ENCODE measurements around the gene MAML2. TPM values are rescaled to one million over a fixed set of nuclear protein-coding genes. Genes with fewer than 3 reads are reported as not detected.
A peak's percentile ranks its signal among the peaks of the same experiment; 100 is the strongest.

Gene MAML2
- polyA plus RNA-seq, 3 donors, result 30.1 to 32.2 (median 32.0) TPM

DNA sequence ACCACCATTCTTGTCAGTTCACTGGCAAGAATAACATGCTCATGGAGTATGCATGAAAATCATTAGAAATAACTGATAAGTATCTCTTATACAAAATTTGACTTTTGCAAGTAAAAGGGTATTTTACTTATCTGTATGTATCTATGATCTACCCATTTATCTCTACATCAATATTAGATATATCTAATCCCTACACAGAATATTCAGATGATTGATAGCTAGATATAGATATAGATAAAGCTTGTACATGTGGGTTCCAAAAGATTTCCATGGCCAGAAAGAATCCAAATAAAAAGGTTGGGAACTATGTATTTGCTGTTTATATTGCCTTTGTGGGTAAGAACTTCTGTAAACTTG is 185.5 kb downstream of the MAML2 start:
- no peak for DNase-seq (ENCODE audit: extremely low read depth in 1 of 11, low read depth in 9 of 11, low spot score in 4 of 11)

GRCh38 chr11:96156379-96156722 is 186.6 kb downstream of the MAML2 start:
- DNase-seq (ENCODE audit: extremely low read depth in 1 of 11, low read depth in 9 of 11, low spot score in 4 of 11), result no peak

GRCh38 chr11:96155627-96156378 is 187.2 kb downstream of the MAML2 start:
- DNase-seq (ENCODE audit: extremely low read depth in 1 of 11, low read depth in 9 of 11, low spot score in 4 of 11), result peak in 8 of 11 donors; percentile 62 to 84 (median 80)

GRCh38 chr11:96154802-96155520 is 188.0 kb downstream of the MAML2 start:
- no peak for DNase-seq (ENCODE audit: extremely low read depth in 1 of 11, low read depth in 9 of 11, low spot score in 4 of 11)

GRCh38 chr11:96152623-96153022 is 190.4 kb downstream of the MAML2 start:
- no peak for DNase-seq (ENCODE audit: extremely low read depth in 1 of 11, low read depth in 9 of 11, low spot score in 4 of 11)

DNA sequence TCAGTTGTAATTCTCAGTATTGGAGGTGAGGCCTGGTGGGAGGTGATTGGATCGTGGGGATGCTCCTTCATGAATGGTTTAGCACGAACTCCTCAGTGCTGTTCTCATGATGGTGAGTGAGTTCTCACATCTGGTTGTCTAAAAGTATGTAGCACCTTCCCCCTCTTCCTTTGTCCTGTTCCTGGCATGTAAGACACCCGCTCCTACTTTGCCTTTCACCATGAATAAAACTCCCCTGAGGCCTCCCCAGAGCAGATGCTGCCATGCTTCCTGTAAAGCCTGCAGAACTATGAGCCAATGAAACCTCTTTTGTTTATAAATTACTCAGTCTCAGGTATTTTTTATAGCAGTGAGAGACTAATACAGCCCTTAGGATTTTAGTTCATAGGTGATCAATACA is 191.5 kb downstream of the MAML2 start:
- DNase-seq (ENCODE audit: extremely low read depth in 1 of 11, low read depth in 9 of 11, low spot score in 4 of 11), result no peak

DNA sequence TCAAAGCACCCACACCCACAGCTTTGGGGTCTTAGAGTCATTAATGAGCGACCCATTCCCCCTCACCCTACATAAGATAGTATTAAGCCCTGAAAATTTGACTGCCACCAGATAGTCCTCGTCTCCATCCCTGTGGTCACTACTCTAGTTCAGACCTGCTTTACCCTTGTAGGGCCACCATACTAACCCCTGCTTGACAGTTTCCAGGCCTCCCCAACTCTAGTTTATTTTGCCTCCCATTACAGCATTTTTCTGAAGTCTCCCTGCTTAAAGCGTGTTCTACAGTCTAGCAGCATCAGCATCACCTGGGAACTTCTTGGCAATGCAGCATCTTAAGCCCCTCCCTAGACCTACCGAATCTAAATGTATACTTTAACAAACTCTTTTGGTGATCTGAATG is 192.4 kb downstream of the MAML2 start:
- DNase-seq (ENCODE audit: extremely low read depth in 1 of 11, low read depth in 9 of 11, low spot score in 4 of 11), result no peak

DNA sequence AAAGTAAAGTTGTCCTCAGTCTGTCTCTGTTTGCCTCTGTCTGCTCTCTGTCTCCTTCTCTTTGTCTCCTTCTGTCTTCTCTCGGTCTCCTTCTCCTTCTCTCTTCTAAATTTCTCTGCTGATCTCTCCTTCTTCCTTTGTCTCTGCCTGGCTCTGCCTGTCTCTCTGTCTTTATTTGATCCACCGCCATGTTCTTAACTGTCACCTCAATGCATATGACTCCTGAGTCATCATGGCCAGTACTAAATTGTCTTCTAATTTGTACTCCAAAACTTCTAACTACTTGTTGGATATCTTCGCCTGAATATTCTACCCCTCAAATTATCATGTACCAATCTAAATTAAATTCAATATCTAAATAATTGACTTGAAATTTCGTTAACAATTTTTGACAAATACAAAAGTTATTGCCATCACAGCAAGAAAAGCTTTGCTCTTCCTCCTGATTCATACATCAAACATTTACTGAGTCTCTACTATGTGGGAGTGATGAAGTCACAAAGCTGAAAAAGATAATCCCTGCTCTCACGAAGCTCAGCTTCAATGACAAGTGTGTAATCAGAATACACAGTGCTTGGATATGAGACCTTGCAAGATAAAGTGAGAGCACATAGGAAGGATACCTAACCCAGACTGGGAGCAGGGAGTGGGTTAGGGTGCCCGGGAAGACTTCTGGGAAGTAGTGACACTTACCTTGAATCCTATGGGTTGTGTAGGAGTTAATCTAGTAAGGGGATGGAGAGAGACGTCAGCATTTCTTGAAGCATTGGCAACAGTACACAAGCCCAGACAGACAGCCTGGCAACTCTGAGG is 193.0 kb downstream of the MAML2 start:
- DNase-seq (ENCODE audit: extremely low read depth in 1 of 11, low read depth in 9 of 11, low spot score in 4 of 11), result no peak

DNA sequence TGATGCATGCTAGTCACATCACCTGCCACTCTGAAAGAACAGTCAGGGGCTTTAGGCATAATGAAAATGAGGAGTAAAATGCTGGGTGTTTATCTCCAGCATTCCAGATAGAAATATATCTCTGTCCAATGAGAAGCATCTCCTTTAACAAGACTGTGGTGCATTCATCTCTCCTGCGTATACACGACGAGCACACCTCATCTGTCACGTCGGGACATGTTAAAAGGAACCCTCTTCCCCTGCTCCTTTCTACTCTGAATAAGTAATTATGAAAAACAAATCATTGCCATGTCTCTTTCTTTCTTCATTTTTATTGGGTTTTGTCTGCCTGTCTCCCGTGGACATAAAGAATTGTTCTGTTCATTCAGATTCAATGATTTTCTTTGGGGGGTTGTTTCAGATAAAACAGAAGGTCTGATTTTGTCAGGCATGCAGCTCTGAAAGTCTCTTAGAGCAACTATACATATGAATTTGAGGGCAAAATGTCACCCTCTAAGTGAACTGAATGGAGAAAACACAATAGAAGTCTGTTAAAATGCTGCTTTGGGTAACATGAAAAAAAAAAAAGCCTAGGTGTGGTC is 195.0 kb downstream of the MAML2 start:
- no peak for DNase-seq (ENCODE audit: extremely low read depth in 1 of 11, low read depth in 9 of 11, low spot score in 4 of 11)

DNA sequence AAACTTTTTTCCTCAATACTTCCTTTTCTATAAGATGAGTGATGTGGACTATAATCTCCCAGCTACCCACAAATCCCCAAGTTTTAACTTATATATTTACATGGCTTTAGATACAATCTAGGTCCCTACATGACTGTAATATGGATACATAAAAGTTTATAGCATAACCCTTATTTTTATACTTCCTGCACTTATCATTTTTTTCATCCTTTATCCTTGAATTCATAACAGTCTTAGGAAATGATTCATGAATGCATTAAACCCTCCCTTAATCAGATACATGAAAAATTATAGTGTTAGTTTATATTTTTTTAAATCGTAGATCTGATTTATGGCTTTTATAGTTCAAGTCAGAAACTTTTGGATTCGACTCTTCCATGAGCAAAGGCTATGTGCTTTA is 195.8 kb downstream of the MAML2 start:
- no peak for DNase-seq (ENCODE audit: extremely low read depth in 1 of 11, low read depth in 9 of 11, low spot score in 4 of 11)

DNA sequence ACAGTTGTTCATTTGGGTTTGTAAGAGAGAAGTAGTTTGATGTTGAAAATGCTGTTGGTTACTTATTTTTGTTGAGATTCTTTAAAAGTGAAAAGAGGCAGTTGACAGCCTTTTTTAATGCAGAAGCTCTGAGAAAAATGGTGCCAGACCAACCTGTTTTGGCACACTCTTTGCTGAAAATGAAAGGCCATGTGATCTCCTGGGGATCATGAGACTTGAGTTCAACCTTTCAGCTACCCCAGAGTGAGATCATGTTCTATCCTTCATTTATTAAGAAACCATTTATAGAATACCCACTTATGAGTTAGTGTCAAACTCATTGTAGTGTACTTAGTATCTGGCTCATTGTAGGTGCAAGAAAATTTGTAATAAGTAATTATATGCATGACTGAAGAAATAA is 196.2 kb downstream of the MAML2 start:
- no peak for DNase-seq (ENCODE audit: extremely low read depth in 1 of 11, low read depth in 9 of 11, low spot score in 4 of 11)

DNA sequence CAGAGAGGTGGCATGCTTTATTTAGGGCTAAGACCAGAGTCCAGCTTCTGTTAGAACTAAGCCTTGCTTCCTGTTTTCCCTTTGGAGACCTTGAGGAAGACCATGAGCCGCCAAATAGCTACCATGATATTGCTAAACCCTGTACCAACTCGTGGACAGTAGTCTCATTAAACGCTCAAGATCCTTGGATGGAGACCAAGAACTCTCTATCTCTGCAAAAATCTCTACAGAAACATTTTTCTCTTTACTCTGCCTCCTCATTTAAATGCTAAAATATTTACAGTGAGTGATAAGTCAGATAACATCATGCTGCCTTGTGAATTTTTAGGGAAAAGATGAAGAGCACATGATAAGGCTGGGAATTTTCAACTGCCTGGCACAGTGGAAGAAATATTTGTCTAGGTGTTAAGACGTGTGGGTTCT is 197.8 kb downstream of the MAML2 start:
- no peak for DNase-seq (ENCODE audit: extremely low read depth in 1 of 11, low read depth in 9 of 11, low spot score in 4 of 11)

- no peak for DNase-seq (ENCODE audit: extremely low read depth in 1 of 11, low read depth in 9 of 11, low spot score in 4 of 11)
These were observed 198.4 kb downstream of the MAML2 start for GRCh38 chr11:96144553-96144952.

- no peak for DNase-seq (ENCODE audit: extremely low read depth in 1 of 11, low read depth in 9 of 11, low spot score in 4 of 11)
These were observed 199.9 kb downstream of the MAML2 start for GRCh38 chr11:96143041-96143521.

- DNase-seq (ENCODE audit: extremely low read depth in 1 of 11, low read depth in 9 of 11, low spot score in 4 of 11), result no peak
These were observed 201.4 kb downstream of the MAML2 start for GRCh38 chr11:96141626-96142025.

DNA sequence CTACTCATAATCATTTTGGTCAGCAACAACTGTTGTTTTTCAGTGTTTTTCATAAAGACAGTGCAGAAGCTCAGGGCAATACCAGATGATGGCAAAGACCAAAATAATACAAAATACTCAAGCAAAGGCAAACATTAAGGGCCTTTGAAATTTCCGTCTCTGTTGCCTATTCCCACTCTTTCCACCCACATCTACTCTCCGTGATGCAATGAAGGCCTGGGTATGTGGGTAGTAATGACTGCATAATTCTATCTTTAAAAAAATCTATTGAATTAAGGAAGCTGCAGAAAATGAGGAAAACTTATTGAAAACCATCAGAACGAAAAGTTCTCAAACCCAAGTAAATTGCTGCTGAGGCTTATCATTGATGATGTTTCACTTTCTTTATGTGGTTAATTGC is 203.3 kb downstream of the MAML2 start:
- no peak for DNase-seq (ENCODE audit: extremely low read depth in 1 of 11, low read depth in 9 of 11, low spot score in 4 of 11)

GRCh38 chr11:96137373-96137772 is 205.6 kb downstream of the MAML2 start:
- DNase-seq (ENCODE audit: extremely low read depth in 1 of 11, low read depth in 9 of 11, low spot score in 4 of 11), result no peak

- DNase-seq (ENCODE audit: extremely low read depth in 1 of 11, low read depth in 9 of 11, low spot score in 4 of 11), result no peak
These were observed 206.2 kb downstream of the MAML2 start for GRCh38 chr11:96136613-96137298.

DNA sequence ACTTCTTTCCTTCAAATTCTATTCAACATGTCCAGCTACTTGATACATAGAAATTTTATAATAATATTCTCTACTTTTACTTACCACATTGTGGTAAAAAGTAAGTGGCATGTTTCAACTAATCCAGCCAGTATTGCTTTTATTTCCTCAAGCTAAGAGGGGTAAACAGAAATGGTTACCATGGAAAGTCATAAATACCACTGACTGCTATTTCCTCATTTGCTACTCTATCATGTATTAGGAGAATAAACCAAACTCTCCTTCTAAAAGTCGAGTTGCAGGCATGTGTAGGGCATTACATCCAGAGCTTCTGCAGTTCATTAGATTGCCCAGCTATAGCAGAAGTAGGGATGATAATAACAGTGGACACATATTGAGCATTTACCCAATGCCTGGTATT is 208.4 kb downstream of the MAML2 start:
- DNase-seq (ENCODE audit: extremely low read depth in 1 of 11, low read depth in 9 of 11, low spot score in 4 of 11), result no peak

All from renal cortex interstitium (tissue), 11 donors.